Stimulated activated CD4-positive, alpha-beta T cell treated with anti-CD3 and anti-CD28 coated beads, TNF-alpha, amount 100 ng/mL, for 1 hour (primary cell): ENCODE measurements around the gene PCDHA10.

Experiments used
- DNase-seq, 3 donors: peaks; one replicate each; pipeline ENCODE4 v3.0.0-alpha.2; 2020; ENCODE audit warnings: low read depth in 3 of 3, low spot score in 1 of 3

PCDHA10 gene

DNA sequence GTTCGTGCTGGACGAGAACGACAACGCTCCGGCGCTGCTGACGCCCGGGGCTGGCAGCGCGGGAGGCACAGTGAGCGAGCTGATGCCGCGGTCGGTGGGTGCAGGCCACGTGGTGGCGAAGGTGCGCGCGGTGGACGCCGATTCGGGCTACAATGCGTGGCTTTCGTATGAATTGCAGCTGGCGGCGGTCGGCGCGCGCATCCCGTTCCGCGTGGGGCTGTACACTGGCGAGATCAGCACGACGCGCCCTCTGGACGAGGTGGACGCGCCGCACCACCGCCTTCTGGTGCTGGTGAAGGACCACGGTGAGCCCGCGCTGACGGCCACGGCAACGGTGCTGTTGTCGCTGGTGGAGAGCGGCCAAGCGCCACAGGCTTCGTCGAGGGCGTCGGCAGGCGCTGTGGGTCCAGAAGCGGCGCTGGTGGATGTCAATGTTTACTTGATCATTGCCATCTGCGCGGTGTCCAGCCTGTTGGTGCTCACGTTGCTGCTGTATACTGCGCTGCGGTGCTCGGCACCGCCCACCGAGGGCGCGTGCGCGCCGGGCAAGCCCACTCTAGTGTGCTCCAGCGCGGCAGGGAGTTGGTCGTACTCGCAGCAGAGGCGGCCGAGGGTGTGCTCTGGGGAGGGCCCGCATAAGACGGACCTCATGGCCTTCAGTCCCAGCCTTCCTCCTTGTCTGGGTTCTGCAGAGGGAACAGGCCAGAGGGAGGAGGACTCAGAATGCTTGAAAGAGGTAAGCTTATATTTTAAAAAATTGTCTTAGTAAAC lies 28.4 kb downstream of the PCDHA10 start:
- no peak for DNase-seq

DNA sequence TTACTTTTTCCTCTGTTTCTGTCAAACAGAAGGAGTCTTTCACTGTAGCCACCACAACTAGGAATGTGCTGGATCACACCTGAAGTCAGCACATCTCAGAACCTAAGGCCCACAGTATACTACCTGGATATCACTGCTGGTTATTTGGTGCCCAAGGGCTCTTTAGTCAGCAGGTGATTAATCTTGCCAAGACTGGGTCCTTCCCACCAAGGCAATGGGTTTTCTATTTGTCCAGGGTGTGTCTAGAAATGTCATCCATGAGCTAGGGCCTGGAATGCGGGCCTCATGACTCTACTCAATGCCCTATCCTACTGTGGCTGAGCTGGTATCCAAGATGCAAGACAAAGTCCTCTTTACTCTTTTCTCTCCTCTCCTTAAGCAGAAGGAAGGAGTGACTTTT lies 60.6 kb downstream of the PCDHA10 start:
- no peak for DNase-seq
